GM12878 (cell line): ENCODE results near the gene SMG5. TPM values are rescaled to one million over a fixed set of nuclear protein-coding genes. Genes with fewer than 3 reads are reported as not detected.

Experiments used
- ATAC-seq: fragments of 200-7000 bp; cut with Tn5 transposase; 3 replicates; pipeline ENCODE4 v1.9.1; 2020; ENCODE audit warnings: mild to moderate bottlenecking, moderate library complexity
- BruUV-seq: library from RNA; stranded (reverse); fragments of 400-500 nt; replicated peaks from 2 replicates; lab custom pipeline; 2021; lab: Mats Ljungman, UMichigan
- CTCF ChIA-PET: fragments of 300-600 bp; sonication (Branson Sonifier 250); formaldehyde crosslinking; extraction: SDS; loops from one replicate; lab custom pipeline; 2021; ENCODE audit warnings: inconsistent platforms; lab: Yijun Ruan, JAX
- POLR2A ChIA-PET: fragments of 350-600 bp; formaldehyde crosslinking; extraction: SDS; loops from one replicate; lab custom pipeline; 2021; ENCODE audit warnings: inconsistent platforms; lab: Charles Lee
- RAD21 ChIA-PET: fragments of 300-600 bp; sonication (Branson Sonifier 250); formaldehyde crosslinking; loops from one replicate; lab custom pipeline; 2023; ENCODE audit warnings: antibody characterized with exemption; ENCODE audit not compliant: unreplicated experiment; lab: Charles Lee
- SMC1A ChIA-PET: fragments of 300-600 bp; sonication (Branson Sonifier 250); formaldehyde crosslinking; loops from one replicate; lab custom pipeline; 2023; ENCODE audit not compliant: unreplicated experiment, uncharacterized antibody; lab: Charles Lee
- DNase-seq: peaks from one replicate; pipeline ENCODE4 v3.0.0-alpha.2; 2011; ENCODE audit warnings: low read depth, low spot score
- FAIRE-seq: peaks from 3 replicates; lab custom pipeline; 2011; peaks lifted over from hg19 to GRCh38; lab: Jason Lieb, UNC
- H2AFZ ChIP-seq: 2 replicates; pipeline ENCODE4 v1.6.0; 2011; ENCODE audit warnings: low read depth, low read length, control low read depth; ENCODE audit not compliant: control insufficient read depth
- H3K27ac ChIP-seq: 2 replicates; pipeline ENCODE4 v1.5.1; 2011; ENCODE audit warnings: control low read depth; ENCODE audit not compliant: control insufficient read depth, insufficient read depth
- H3K27me3 ChIP-seq, 2 experiments: replicated peaks in 1 of 2; 2 replicates each; pipeline versions ENCODE4 v1.6.0 to v1.6.1; 2011; ENCODE audit warnings: low read length in 1 of 2; ENCODE audit not compliant: control insufficient read depth in 2 of 2, insufficient read depth in 2 of 2
- H3K36me3 ChIP-seq, 2 experiments: 2 replicates each; pipeline ENCODE4 v1.5.1; 2011; ENCODE audit warnings: low read length in 1 of 2; ENCODE audit not compliant: control insufficient read depth in 2 of 2, insufficient read depth in 2 of 2
- H3K4me1 ChIP-seq: 2 replicates; pipeline ENCODE4 v1.6.1; 2011; ENCODE audit warnings: mild to moderate bottlenecking, low read length, moderate library complexity, mixed read lengths; ENCODE audit not compliant: control insufficient read depth, insufficient read depth
- H3K4me2 ChIP-seq: 2 replicates; pipeline ENCODE4 v1.6.0; 2011; ENCODE audit warnings: control low read depth; ENCODE audit not compliant: control insufficient read depth, insufficient read depth
- H3K4me3 ChIP-seq: fragments of 200-600 bp; sonication (generic); 2 replicates; pipeline ENCODE4 v1.5.1; 2016
- H3K79me2 ChIP-seq: 2 replicates; pipeline ENCODE4 v1.6.0; 2011; ENCODE audit warnings: low read length; ENCODE audit not compliant: control insufficient read depth, insufficient read depth
- H3K9ac ChIP-seq: 2 replicates; pipeline ENCODE4 v1.8.0; 2011; ENCODE audit warnings: low read length, control low read depth, mixed read lengths; ENCODE audit not compliant: control insufficient read depth, insufficient read depth
- H3K9me3 ChIP-seq: replicated peaks from 3 replicates; pipeline ENCODE4 v1.5.1; 2011; ENCODE audit warnings: mild to moderate bottlenecking, low read length; ENCODE audit not compliant: control insufficient read depth, insufficient read depth
- H4K20me1 ChIP-seq: 2 replicates; pipeline ENCODE4 v1.6.0; 2011; ENCODE audit not compliant: control insufficient read depth, insufficient read depth
- FOXK2 ChIP-seq: fragments of 450-650 bp; IDR thresholded peaks from 2 replicates; pipeline ENCODE4 v1.6.1; 2017; ENCODE audit warnings: mild to moderate bottlenecking, moderate library complexity
- GATAD2B ChIP-seq: fragments of 450-650 bp; conservative IDR thresholded peaks from 2 replicates; pipeline ENCODE4 v1.6.1; 2017; ENCODE audit warnings: low read depth, mild to moderate bottlenecking, moderate library complexity
- HDAC2 ChIP-seq: fragments of 200-600 bp; sonication (generic); IDR thresholded peaks from 2 replicates; pipeline ENCODE4 v1.6.1; 2017
- IRF4 ChIP-seq: IDR thresholded peaks from 2 replicates; pipeline ENCODE4 v1.6.1; 2011; ENCODE audit warnings: low read depth, low read length
- JUND ChIP-seq: IDR thresholded peaks from 2 replicates; pipeline ENCODE4 v1.6.1; 2012; ENCODE audit warnings: low read depth, mild to moderate bottlenecking, low read length, improper control_type of control experiment, moderate library complexity
- PML ChIP-seq: IDR thresholded peaks from 2 replicates; pipeline ENCODE4 v1.6.1; 2012; ENCODE audit warnings: low read length, inconsistent platforms
- POLR2A ChIP-seq: IDR thresholded peaks from 2 replicates; pipeline ENCODE4 v1.6.1; 2011; ENCODE audit warnings: low read depth, mild to moderate bottlenecking, low read length
- RFX5 ChIP-seq: IDR thresholded peaks from 2 replicates; pipeline ENCODE4 v1.6.1; 2011; ENCODE audit warnings: low read depth, low read length, improper control_type of control experiment
- SUZ12 ChIP-seq: fragments of 200-600 bp; sonication (generic); IDR thresholded peaks from one replicate; pipeline ENCODE4 v1.6.1; 2018; ENCODE audit warnings: antibody characterized with exemption, mild to moderate bottlenecking; ENCODE audit not compliant: unreplicated experiment
- WGBS: methylation state at CpG from one replicate; pipeline ENCODE4 v1.1.6; 2016; ENCODE audit warnings: low lambda C conversion rate; ENCODE audit not compliant: insufficient replicate concordance, insufficient coverage; ENCODE audit errors: missing lambda C conversion rate; 5-methylcytosine and 5-hydroxymethylcytosine counted together
- in situ Hi-C: fragments of 300-500 bp; cut with MboI; formaldehyde crosslinking; loops from 9 replicates; pipeline ENCODE4 v1.14.3; 2018; ENCODE audit warnings: mixed read lengths
- intact Hi-C: fragments of 100-400 bp; cut with micrococcal nuclease; formaldehyde crosslinking; loops from one replicate; pipeline ENCODE4 v1.14.2; 2022; ENCODE audit not compliant: unreplicated experiment
- polyA plus RNA-seq, 11 experiments: library from polyadenylated mRNA; depleted of rRNA in 4 of 11; unstranded in 6 of 11; stranded (reverse) in 5 of 11; fragments of >200 nt; fragmentation: Nextera tagmentation in 4 of 11; fragmentation: Illumina TruSeq in 1 of 11; extraction: Ambion mirVana in 4 of 11; extraction: Trizol in 1 of 11; gene quantifications; 1 replicate in 1 of 11; 2 replicates in 10 of 11; pipeline versions ENCODE4 v1.2.1 to v1.2.3, GENCODE V29; 2011 to 2016; ENCODE audit warnings: inconsistent platforms in 2 of 11, missing spikeins in 2 of 11, low read depth in 1 of 11
- total RNA-seq, 4 experiments: library from RNA; depleted of rRNA in 3 of 4; stranded (reverse); fragments of >200 nt in 3 of 4; fragmentation: Illumina TruSeq in 1 of 4; extraction: Trizol in 1 of 4; gene quantifications; 2 replicates each; pipeline versions ENCODE4 v1.2.1 to v1.2.3, GENCODE V29; 2013 to 2021
- TF ChIP-seq, protein P1 (sequence below): IDR thresholded peaks from 2 replicates; pipeline ENCODE4 v1.6.1; 2011; ENCODE audit warnings: low read depth, mild to moderate bottlenecking, low read length, moderate library complexity, borderline replicate concordance; ENCODE audit errors: extremely low read depth
- TF ChIP-seq, protein P2 (sequence below): IDR thresholded peaks from 2 replicates; pipeline ENCODE4 v1.6.1; 2012; ENCODE audit warnings: mild to moderate bottlenecking, low read depth, low read length

Gene SMG5
- total and polyA plus RNA-seq, 10 of the 15 experiments (the other 5 are each of a cell fraction or from before 2014, with no cell fraction given) = 0.76 to 61.5 (median 48.8) TPM

DNA sequence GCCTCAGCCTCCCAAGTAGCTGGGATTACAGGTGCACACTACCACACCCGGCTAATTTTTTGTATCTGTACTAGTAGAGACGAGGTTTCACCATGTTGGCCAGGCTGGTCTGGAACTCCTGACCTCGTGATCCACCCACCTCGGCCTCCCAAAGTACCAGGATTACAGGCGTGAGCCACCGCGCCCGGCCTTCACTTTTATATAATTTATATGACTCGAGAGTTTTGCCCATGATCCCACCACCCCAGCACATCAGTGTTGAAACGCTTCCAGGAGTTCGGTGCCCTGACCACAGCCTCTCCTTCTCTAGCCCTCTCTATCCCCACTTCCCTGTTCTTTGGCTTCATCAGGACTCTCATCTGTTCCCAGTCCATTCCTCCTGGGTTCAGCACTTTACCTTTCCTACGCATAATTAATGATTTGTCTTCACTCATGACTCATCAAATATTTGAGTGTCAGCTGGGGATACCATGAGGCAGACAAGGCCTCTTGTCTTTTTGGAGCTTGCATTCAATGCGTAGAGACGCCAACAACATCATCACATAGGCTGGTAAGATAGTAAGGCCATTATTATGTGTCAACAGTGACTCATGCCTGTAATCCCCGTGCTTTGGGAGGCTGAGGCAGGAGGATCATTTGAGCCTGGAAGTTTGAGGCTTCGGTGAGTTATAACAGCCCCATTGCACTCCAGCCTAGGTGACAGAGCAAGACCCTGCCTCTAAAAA is 68.4 kb downstream of the SMG5 start:
- WGBS = 58% methylated on average over 16 of the region's 16 CpGs
- peak overlapping the region; percentile 90 for H3K4me2 ChIP-seq
- intact Hi-C loops (no loop called here), in situ Hi-C loops (no loop called here)
- H2AFZ ChIP-seq = no peak overlapping the region
- ChIA-PET SMC1A (interaction anchor here (1.2 to 4.7 kb wide), 10 partner anchors 10 to 88 kb away, joined by 3 to 50 read pairs (median 6); partner anchors contain the start of gene SMG5), CTCF (interaction anchor here (1.6 to 3.3 kb wide), 5 partner anchors 10 to 118 kb away, joined by 6 to 45 read pairs (median 21); no protein-coding TSS in a partner anchor), RAD21 (interaction anchor here (0.5 to 6.0 kb wide), 4 partner anchors 11 to 51 kb away, joined by 3 to 65 read pairs (median 8); partner anchors contain the start of gene SLC25A44), POLR2A (interaction anchor here (1.9 to 8.2 kb wide), 6 partner anchors 11 to 68 kb away, joined by 12 to 139 read pairs (median 18); partner anchors contain the start of genes SEMA4A, SLC25A44 and SMG5)
- no peak for DNase-seq
- FAIRE-seq = no peak
- H3K9ac ChIP-seq = peak overlapping the region; percentile 99; the same call in 1 of the 2 replicates
- no peaks in the 10 kb centered on the region for H3K9me3 ChIP-seq
- peaks cover 3 to 10% of the 10 kb centered on the region in 2 experiments; a peak in 3 of 4 replicates for H3K36me3 ChIP-seq
- H3K4me3 ChIP-seq = peak overlapping the region; percentile 96; the same call in 1 of the 2 replicates
- H3K4me1 ChIP-seq = peaks cover 15% of the 10 kb centered on the region
- no peak for ATAC-seq
- H3K27me3 ChIP-seq = no peaks in the 10 kb centered on the region
- BruUV-seq = no TSS peak
- peaks cover 25% of the 10 kb centered on the region for H3K79me2 ChIP-seq
- no peaks in the 10 kb centered on the region for H4K20me1 ChIP-seq
- TF ChIP-seq HDAC2 (no peak), GATAD2B (no peak), RFX5 (no peak), IRF4 (no peak), PML (no peak), JUND (no peak), FOXK2 (no peak), SUZ12 (no peak), POLR2A (no peak)
- TF ChIP-seq, protein P1, sequence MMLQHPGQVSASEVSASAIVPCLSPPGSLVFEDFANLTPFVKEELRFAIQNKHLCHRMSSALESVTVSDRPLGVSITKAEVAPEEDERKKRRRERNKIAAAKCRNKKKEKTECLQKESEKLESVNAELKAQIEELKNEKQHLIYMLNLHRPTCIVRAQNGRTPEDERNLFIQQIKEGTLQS = no peak
- TF ChIP-seq, protein P2, sequence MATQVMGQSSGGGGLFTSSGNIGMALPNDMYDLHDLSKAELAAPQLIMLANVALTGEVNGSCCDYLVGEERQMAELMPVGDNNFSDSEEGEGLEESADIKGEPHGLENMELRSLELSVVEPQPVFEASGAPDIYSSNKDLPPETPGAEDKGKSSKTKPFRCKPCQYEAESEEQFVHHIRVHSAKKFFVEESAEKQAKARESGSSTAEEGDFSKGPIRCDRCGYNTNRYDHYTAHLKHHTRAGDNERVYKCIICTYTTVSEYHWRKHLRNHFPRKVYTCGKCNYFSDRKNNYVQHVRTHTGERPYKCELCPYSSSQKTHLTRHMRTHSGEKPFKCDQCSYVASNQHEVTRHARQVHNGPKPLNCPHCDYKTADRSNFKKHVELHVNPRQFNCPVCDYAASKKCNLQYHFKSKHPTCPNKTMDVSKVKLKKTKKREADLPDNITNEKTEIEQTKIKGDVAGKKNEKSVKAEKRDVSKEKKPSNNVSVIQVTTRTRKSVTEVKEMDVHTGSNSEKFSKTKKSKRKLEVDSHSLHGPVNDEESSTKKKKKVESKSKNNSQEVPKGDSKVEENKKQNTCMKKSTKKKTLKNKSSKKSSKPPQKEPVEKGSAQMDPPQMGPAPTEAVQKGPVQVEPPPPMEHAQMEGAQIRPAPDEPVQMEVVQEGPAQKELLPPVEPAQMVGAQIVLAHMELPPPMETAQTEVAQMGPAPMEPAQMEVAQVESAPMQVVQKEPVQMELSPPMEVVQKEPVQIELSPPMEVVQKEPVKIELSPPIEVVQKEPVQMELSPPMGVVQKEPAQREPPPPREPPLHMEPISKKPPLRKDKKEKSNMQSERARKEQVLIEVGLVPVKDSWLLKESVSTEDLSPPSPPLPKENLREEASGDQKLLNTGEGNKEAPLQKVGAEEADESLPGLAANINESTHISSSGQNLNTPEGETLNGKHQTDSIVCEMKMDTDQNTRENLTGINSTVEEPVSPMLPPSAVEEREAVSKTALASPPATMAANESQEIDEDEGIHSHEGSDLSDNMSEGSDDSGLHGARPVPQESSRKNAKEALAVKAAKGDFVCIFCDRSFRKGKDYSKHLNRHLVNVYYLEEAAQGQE = no peak
- peak overlapping the region; percentile 99 for H3K27ac ChIP-seq
